HG03442 (cell line): ENCODE results near the gene CANX.

Experiments used
- ATAC-seq: cut with Tn5 transposase; IDR thresholded peaks from one replicate; pipeline ENCODE4 v1.9.1; 2021; ENCODE audit warnings: mild to moderate bottlenecking, moderate library complexity; ENCODE audit not compliant: unreplicated experiment

The CANX gene

DNA sequence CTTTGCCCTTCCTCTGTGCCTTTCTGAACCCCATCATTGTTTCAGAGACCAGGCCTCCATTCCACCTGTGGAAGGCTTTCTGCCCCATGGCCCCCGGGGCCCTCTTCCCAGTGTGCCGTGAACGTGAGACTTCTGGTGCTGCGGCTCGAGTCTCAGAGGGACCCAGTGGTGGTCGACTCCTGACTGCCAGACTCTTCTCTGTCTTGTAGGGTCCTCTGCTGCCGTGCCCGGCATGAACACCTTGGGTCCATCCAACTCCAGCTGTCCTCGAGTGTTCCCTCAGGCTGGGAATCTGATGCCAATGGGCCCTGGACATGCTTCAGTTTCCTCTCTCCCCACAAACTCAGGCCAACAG, 74.9 kb downstream of the CANX start:
- no peak for ATAC-seq

GRCh38 chr5:179774442-179774841, 75.7 kb downstream of the CANX start:
- no peak for ATAC-seq

DNA sequence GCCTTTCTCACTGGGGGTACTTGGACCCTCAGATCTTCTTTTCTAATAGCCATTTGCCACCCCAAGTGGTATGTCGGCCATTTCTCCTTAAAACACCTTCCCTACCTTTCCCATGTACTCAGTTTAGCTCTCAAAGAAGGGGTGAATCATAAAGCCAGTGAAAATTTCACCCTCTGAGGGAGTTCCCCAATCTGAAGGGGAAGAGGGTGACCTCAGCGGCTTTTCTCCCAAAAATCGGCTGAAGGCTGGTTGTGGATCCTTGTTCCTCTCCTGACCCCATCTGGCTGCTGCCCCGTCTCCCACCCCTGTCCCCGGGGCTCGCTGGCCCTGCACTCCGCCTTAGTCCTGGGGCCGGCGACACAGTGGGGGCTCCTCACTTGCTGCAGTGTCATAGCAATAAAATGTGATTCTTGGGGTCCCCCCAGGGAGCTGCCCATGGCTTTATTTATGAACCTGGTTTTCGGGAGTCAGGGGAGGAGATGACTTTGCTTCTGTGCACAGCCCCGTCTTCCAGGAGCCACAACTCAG, 77.7 kb downstream of the CANX start:
- no peak for ATAC-seq

DNA sequence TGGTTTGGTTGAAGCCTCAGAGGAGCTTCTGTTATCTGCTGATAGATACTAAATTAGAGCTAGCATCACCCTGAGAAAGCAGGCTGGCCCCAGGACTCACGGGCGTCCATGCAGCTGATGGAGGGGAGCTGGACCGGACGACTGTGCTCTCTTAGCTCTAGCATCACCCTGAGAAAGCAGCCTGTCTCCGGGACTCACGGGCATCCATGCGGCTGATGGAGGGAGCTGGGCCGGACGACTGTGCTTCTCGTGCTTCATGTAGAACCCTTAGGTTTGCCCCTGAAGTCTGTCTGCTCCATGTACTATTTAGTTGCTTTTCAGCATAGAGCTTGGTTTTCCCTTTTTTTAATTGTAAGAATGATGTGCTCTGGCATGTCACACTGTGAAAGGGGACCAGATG, 78.7 kb downstream of the CANX start:
- ATAC-seq = no peak

DNA sequence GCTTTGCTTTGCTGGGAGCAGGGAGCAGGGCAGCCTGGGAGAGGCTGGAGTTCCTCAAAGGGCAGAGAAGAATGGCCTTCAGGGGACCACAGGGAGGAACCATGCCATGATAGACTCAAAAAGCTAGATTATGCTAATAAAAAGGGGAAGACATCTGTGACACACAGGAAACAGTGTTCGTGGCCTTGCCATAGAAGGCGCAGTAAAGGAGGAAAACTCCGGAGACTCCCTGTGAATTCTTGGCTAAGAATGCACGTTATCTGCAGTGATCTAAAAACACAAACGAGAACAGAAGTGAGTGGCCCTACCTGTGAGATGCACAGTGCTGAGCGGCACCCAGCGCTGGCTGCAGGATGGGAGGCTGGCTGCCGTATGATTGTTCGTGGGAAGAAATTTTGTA, 79.1 kb downstream of the CANX start:
- no peak for ATAC-seq

DNA sequence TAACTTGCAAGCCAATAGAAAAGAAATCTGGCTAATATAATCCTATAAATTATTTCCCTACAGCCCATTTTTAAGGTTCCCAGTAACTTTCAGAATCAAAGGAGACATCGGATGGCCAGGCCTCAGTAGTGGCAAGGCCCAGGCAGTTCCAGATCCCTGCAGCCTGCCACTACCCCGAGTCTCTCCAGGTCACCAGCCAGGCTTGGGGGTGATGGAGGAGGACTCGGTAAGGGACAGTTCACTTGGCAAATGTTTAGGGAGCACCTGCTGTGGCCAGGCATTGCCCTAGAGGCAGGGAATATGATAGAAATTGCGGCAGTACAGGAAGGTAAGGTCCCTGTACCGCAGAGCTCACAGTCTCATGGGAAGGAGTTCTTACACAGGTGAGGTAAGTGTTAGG, 79.8 kb downstream of the CANX start:
- ATAC-seq = no peak

- no peak for ATAC-seq
Observed at GRCh38 chr5:179779826-179780225, 81.1 kb downstream of the CANX start.

GRCh38 chr5:179780362-179780761, 81.6 kb downstream of the CANX start:
- ATAC-seq = no peak
